HepG2 (cell line): ENCODE measurements around the gene SERPINB6. TPM values are rescaled to one million over a fixed set of nuclear protein-coding genes. Genes with fewer than 3 reads are reported as not detected.

Source experiments
- ATAC-seq: fragments of 200-7000 bp; cut with Tn5 transposase; 3 replicates; pipeline ENCODE4 v1.9.1; 2020; ENCODE audit warnings: mild to moderate bottlenecking, moderate library complexity
- BruUV-seq: library from RNA; stranded (reverse); fragments of 400-500 nt; replicated peaks from 2 replicates; lab custom pipeline; 2021; lab: Mats Ljungman, UMichigan
- CTCF ChIA-PET: fragments of 300-600 bp; formaldehyde crosslinking; extraction: SDS; loops from one replicate; lab custom pipeline; 2021; ENCODE audit warnings: low total read pairs, inconsistent platforms, low intra/inter-chr PET ratio; lab: Yijun Ruan, JAX
- POLR2A ChIA-PET: fragments of 350-600 bp; sonication (Branson Sonifier 250); formaldehyde crosslinking; loops from one replicate; lab custom pipeline; 2020; ENCODE audit warnings: antibody characterized with exemption, inconsistent platforms; lab: Yijun Ruan, JAX
- DNase-seq: peaks from one replicate; pipeline ENCODE4 v3.0.0-alpha.2; 2015; ENCODE audit warnings: low spot score
- FAIRE-seq: peaks from 3 replicates; lab custom pipeline; 2011; peaks lifted over from hg19 to GRCh38; lab: Jason Lieb, UNC
- H2AFZ ChIP-seq: one replicate; pipeline ENCODE4 v1.6.1; 2011; ENCODE audit warnings: low read length, inconsistent platforms
- H3K27ac ChIP-seq: fragments of 300-600 bp; 3 replicates; pipeline ENCODE4 v1.8.0; 2011; ENCODE audit warnings: mixed run types, mild to moderate bottlenecking, mixed read lengths, low read length, inconsistent platforms; ENCODE audit not compliant: insufficient read depth; ENCODE audit errors: extremely low read length
- H3K27me3 ChIP-seq, 2 experiments: fragments of 200-600 bp in 1 of 2; 2 replicates in 1 of 2; 3 replicates in 1 of 2; pipeline versions ENCODE4 v1.6.0 to v1.8.0; 2011; ENCODE audit warnings: low read length in 2 of 2, mild to moderate bottlenecking in 2 of 2, moderate library complexity in 2 of 2, inconsistent platforms in 1 of 2; ENCODE audit not compliant: insufficient read depth in 2 of 2, control insufficient read depth in 1 of 2
- H3K36me3 ChIP-seq, 2 experiments: fragments of 200-600 bp in 1 of 2; replicated peaks in 1 of 2; 2 replicates in 1 of 2; 3 replicates in 1 of 2; pipeline versions ENCODE4 v1.5.1 to v1.8.0; 2011; ENCODE audit warnings: low read length in 2 of 2, inconsistent platforms in 1 of 2; ENCODE audit not compliant: insufficient read depth in 2 of 2, control insufficient read depth in 1 of 2
- H3K4me1 ChIP-seq: 2 replicates; pipeline ENCODE4 v1.5.1; 2012; ENCODE audit warnings: low read length, inconsistent platforms; ENCODE audit not compliant: insufficient read depth
- H3K4me2 ChIP-seq: 2 replicates; pipeline ENCODE4 v1.6.0; 2011; ENCODE audit warnings: low read depth, low read length, inconsistent platforms
- H3K4me3 ChIP-seq, 3 experiments: fragments of 200-600 bp in 1 of 3; sonication (generic), shearing (Covaris generic) in 1 of 3; replicated peaks in 1 of 3; 2 replicates each; pipeline ENCODE4 v1.5.1; 2011 to 2016; ENCODE audit warnings: low read length in 3 of 3, inconsistent platforms in 2 of 3, low read depth in 2 of 3, mild to moderate bottlenecking in 2 of 3, control low read depth in 1 of 3, mixed read lengths in 1 of 3; ENCODE audit not compliant: insufficient read depth in 1 of 3
- H3K79me2 ChIP-seq: one replicate; pipeline ENCODE4 v1.6.1; 2011; ENCODE audit warnings: low read length, inconsistent platforms; ENCODE audit not compliant: insufficient read depth
- H3K9ac ChIP-seq: 2 replicates; pipeline ENCODE4 v1.6.0; 2011; ENCODE audit warnings: mild to moderate bottlenecking, low read depth, low read length, inconsistent platforms; ENCODE audit not compliant: insufficient read depth
- H3K9me3 ChIP-seq: 2 replicates; pipeline ENCODE4 v1.5.1; 2012; ENCODE audit warnings: mild to moderate bottlenecking, low read length
- H4K20me1 ChIP-seq: 2 replicates; pipeline ENCODE4 v1.6.0; 2011; ENCODE audit warnings: inconsistent platforms, mild to moderate bottlenecking, low read length, moderate library complexity; ENCODE audit not compliant: insufficient read depth
- ARNT2 ChIP-seq: sonication (generic); formaldehyde crosslinking; IDR thresholded peaks from 2 replicates; pipeline ENCODE4 v1.8.0; 2022; ENCODE audit warnings: mild to moderate bottlenecking, low read depth, missing genetic modification reagents, moderate library complexity
- KLF9 ChIP-seq: IDR thresholded peaks from 2 replicates; pipeline ENCODE4 v1.6.1; 2016; ENCODE audit warnings: low read depth
- MED1 ChIP-seq: sonication (generic); formaldehyde crosslinking; IDR thresholded peaks from 2 replicates; pipeline ENCODE4 v1.4.0; 2020; ENCODE audit warnings: missing genetic modification reagents
- MIER2 ChIP-seq: IDR thresholded peaks from 2 replicates; pipeline ENCODE4 v1.6.1; 2016; ENCODE audit warnings: missing biosample characterization, missing genetic modification reagents
- MYNN ChIP-seq: sonication (generic); formaldehyde crosslinking; IDR thresholded peaks from 2 replicates; pipeline ENCODE4 v1.4.0; 2020; ENCODE audit warnings: mild to moderate bottlenecking, low read depth, missing genetic modification reagents
- NFKBIZ ChIP-seq: IDR thresholded peaks from 2 replicates; pipeline ENCODE4 v1.6.1; 2018; ENCODE audit warnings: missing genetic modification reagents, missing compliant biosample characterization
- SP2 ChIP-seq: sonication (generic); formaldehyde crosslinking; IDR thresholded peaks from 2 replicates; pipeline ENCODE4 v1.5.1; 2020; ENCODE audit warnings: mild to moderate bottlenecking, missing genetic modification reagents
- STAT6 ChIP-seq: sonication (generic); formaldehyde crosslinking; IDR thresholded peaks from 2 replicates; pipeline ENCODE4 v1.4.0; 2020; ENCODE audit warnings: missing genetic modification reagents, mild to moderate bottlenecking, borderline replicate concordance
- TOPORS ChIP-seq: sonication (generic); formaldehyde crosslinking; IDR thresholded peaks from 2 replicates; pipeline ENCODE4 v1.8.0; 2023; ENCODE audit warnings: mild to moderate bottlenecking, missing genetic modification reagents
- XRCC5 ChIP-seq: fragments of 200-400 bp; formaldehyde crosslinking; optimal IDR thresholded peaks from 2 replicates; pipeline ENCODE3; 2017; ENCODE audit warnings: mild to moderate bottlenecking, low read length
- ZBTB44 ChIP-seq: sonication (generic); formaldehyde crosslinking; IDR thresholded peaks from 2 replicates; pipeline ENCODE4 v1.4.0; 2020; ENCODE audit warnings: missing genetic modification reagents
- ZEB1 ChIP-seq: IDR thresholded peaks from 2 replicates; pipeline ENCODE4 v1.6.1; 2012; ENCODE audit warnings: mild to moderate bottlenecking, low read depth, inconsistent platforms; ENCODE audit not compliant: insufficient replicate concordance
- ZNF30 ChIP-seq: sonication (generic); formaldehyde crosslinking; IDR thresholded peaks from 2 replicates; pipeline ENCODE4 v1.5.0; 2020; ENCODE audit warnings: mild to moderate bottlenecking, missing genetic modification reagents
- ZNF598 ChIP-seq: sonication (generic); formaldehyde crosslinking; IDR thresholded peaks from 2 replicates; pipeline ENCODE4 v1.5.1; 2020; ENCODE audit warnings: mild to moderate bottlenecking, missing genetic modification reagents, borderline replicate concordance
- ZNF614 ChIP-seq: IDR thresholded peaks from 2 replicates; pipeline ENCODE4 v1.6.1; 2018; ENCODE audit warnings: missing biosample characterization, missing genetic modification reagents, inconsistent platforms, borderline replicate concordance
- ZNF710 ChIP-seq: sonication (generic); formaldehyde crosslinking; IDR thresholded peaks from 2 replicates; pipeline ENCODE4 v1.5.0; 2020; ENCODE audit warnings: mild to moderate bottlenecking, missing genetic modification reagents, borderline replicate concordance
- ZNF75D ChIP-seq: sonication (generic); formaldehyde crosslinking; IDR thresholded peaks from 2 replicates; pipeline ENCODE4 v1.8.1; 2023; ENCODE audit warnings: missing genetic modification reagents, mild to moderate bottlenecking, borderline replicate concordance
- WGBS: methylation state at CpG from one replicate; pipeline ENCODE4 v1.1.6; 2017; ENCODE audit warnings: low lambda C conversion rate; 5-methylcytosine and 5-hydroxymethylcytosine counted together
- in situ Hi-C: cut with HindIII; loops from 2 replicates; pipeline ENCODE4 v1.10.0; 2017; ENCODE audit warnings: low pct_unique_long_range_greater_than_20kb; ENCODE audit not compliant: extremely low pct_ligation_motif_present
- intact Hi-C: fragments of 100-400 bp; cut with micrococcal nuclease; formaldehyde crosslinking; loops from one replicate; pipeline ENCODE4 v1.10.0; 2022; ENCODE audit not compliant: unreplicated experiment
- polyA plus RNA-seq, 8 experiments: library from polyadenylated mRNA; depleted of rRNA in 3 of 8; stranded (reverse) in 7 of 8; unstranded in 1 of 8; fragments of >200 nt; fragmentation: Illumina TruSeq in 4 of 8; extraction: Trizol in 4 of 8; gene quantifications; 2 replicates each; pipeline versions ENCODE4 v1.2.1 to v1.2.3, GENCODE V29; 2011 to 2016; ENCODE audit warnings: low read depth in 4 of 8, missing spikeins in 1 of 8, mixed read lengths in 1 of 8; ENCODE audit not compliant: insufficient read depth in 1 of 8
- total RNA-seq, 5 experiments: library from RNA; depleted of rRNA; stranded (reverse); fragments of >200 nt; fragmentation: Illumina TruSeq; extraction: Trizol; gene quantifications; 2 replicates each; pipeline ENCODE4 v1.2.3, GENCODE V29; 2016; ENCODE audit warnings: low read depth in 1 of 5
- TF ChIP-seq, protein P1 (sequence below): sonication (generic); formaldehyde crosslinking; IDR thresholded peaks from 2 replicates; pipeline ENCODE4 v1.4.0; 2020; ENCODE audit warnings: mild to moderate bottlenecking, missing genetic modification reagents

The SERPINB6 gene
- total and polyA plus RNA-seq, 2 of the 13 experiments (the other 11 are each of a cell fraction or from before 2014, with no cell fraction given), result 38.2 to 61.3 TPM

DNA sequence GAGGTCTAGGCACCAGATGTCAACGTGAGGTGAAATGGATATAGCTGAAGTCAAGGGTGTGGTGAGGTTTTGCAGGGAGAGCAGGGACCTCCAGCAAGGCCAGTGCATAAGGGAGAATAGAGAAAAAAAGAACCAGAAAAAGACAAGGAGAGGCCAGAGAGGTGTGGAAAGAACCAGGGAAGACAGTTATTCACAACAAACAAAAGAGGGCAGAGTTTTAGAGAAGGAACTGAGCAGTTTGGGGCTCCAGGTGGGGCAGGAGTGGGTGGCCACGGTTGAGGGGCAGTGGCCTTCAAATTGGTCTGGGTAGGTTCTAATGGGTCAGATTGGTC is 16.7 kb upstream of the SERPINB6 start (continued):
- TF ChIP-seq ZBTB44, result no peak

GRCh38 chr6:2986722-2987221 is 15.4 kb upstream of the SERPINB6 start:
- ChIA-PET CTCF (interaction anchor here (0.9 kb wide), 1 partner anchor 34 kb away, joined by 3 read pairs; no protein-coding TSS in a partner anchor), POLR2A (interaction anchor here (1.0 to 5.0 kb wide), 7 partner anchors 9 to 109 kb away, joined by 3 to 57 read pairs (median 4); partner anchors contain the start of gene SERPINB6)
- H3K27ac ChIP-seq, result no peak overlapping the region
- H3K27me3 ChIP-seq, result no peaks in the 10 kb centered on the region; a peak in 2 of 5 replicates
- intact Hi-C loops, result no loop called here
- H3K36me3 ChIP-seq, result no peaks in the 10 kb centered on the region
- no peaks in the 10 kb centered on the region for H3K9me3 ChIP-seq
- no peak overlapping the region for H3K4me2 ChIP-seq
- no peak overlapping the region for H2AFZ ChIP-seq
- in situ Hi-C loops, result loop anchor here (5.0 kb wide), 1 partner anchor 34 kb away; no protein-coding TSS in a partner anchor
- H3K79me2 ChIP-seq, result no peaks in the 10 kb centered on the region
- DNase-seq (no peak), ATAC-seq (no peak), FAIRE-seq (no peak)
- TF ChIP-seq ZNF598 (CRISPR knock-in tag) (no peak), ZNF75D (CRISPR knock-in tag) (no peak), TOPORS (CRISPR knock-in tag) (no peak), NFKBIZ (no peak), ZNF30 (no peak), XRCC5 (no peak), ARNT2 (CRISPR knock-in tag) (no peak), ZNF614 (no peak), SP2 (CRISPR knock-in tag) (no peak), KLF9 (CRISPR knock-in tag) (no peak), ZEB1 (no peak), MYNN (CRISPR knock-in tag) (no peak), STAT6 (CRISPR knock-in tag) (no peak), ZNF710 (CRISPR knock-in tag) (no peak), MED1 (CRISPR knock-in tag) (no peak), MIER2 (no peak)
- TF ChIP-seq, protein P1, sequence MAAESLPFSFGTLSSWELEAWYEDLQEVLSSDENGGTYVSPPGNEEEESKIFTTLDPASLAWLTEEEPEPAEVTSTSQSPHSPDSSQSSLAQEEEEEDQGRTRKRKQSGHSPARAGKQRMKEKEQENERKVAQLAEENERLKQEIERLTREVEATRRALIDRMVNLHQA (CRISPR knock-in tag), result no peak
- no peak overlapping the region for H3K4me3 ChIP-seq
- 24% methylated on average over 4 of the region's 4 CpGs for WGBS
- H4K20me1 ChIP-seq, result no peaks in the 10 kb centered on the region
- H3K4me1 ChIP-seq, result peaks cover 58% of the 10 kb centered on the region
- no TSS peak for BruUV-seq
- H3K9ac ChIP-seq, result no peak overlapping the region
